Aorta (tissue), 5 donors: Measurements from ENCODE around the gene LRRFIP1. TPM values are rescaled to one million over a fixed set of nuclear protein-coding genes. Genes with fewer than 3 reads are reported as not detected.
A peak's percentile ranks its signal among the peaks of the same experiment; 100 is the strongest.

ENCODE experiments used
- ATAC-seq: fragments of 200-7000 bp; cut with Tn5 transposase; one replicate; pipeline ENCODE4 v1.9.1; 2022; ENCODE audit warnings: moderate library complexity; ENCODE audit not compliant: low FRiP score
- DNase-seq, 2 donors: peaks; one replicate each; pipeline ENCODE4 v3.0.0-alpha.2; 2020
- H3K27ac ChIP-seq, 2 donors: one replicate each; pipeline ENCODE4 v1.5.1; 2013; ENCODE audit warnings: low read length in 2 of 2, mild to moderate bottlenecking in 2 of 2, moderate library complexity in 2 of 2, control low read depth in 1 of 2, inconsistent platforms in 1 of 2, low read depth in 1 of 2
- H3K27me3 ChIP-seq, 2 donors: one replicate each; pipeline ENCODE4 v1.6.1; 2013; ENCODE audit warnings: control low read depth in 1 of 2, low read length in 1 of 2, mild to moderate bottlenecking in 1 of 2, moderate library complexity in 1 of 2; ENCODE audit not compliant: insufficient read depth in 2 of 2, control insufficient read depth in 1 of 2
- H3K36me3 ChIP-seq, 2 donors: one replicate each; pipeline ENCODE4 v1.6.1; 2013; ENCODE audit warnings: control low read depth in 1 of 2, low read length in 1 of 2, mild to moderate bottlenecking in 1 of 2; ENCODE audit not compliant: insufficient read depth in 2 of 2, control insufficient read depth in 1 of 2
- H3K4me1 ChIP-seq, 2 donors: one replicate each; pipeline ENCODE4 v1.6.1; 2013; ENCODE audit warnings: low read length in 2 of 2, control low read depth in 1 of 2, mild to moderate bottlenecking in 1 of 2, moderate library complexity in 1 of 2; ENCODE audit not compliant: insufficient read depth in 2 of 2, control insufficient read depth in 1 of 2
- H3K4me3 ChIP-seq, 2 donors: one replicate each; pipeline ENCODE4 v1.5.1; 2013; ENCODE audit warnings: low read length in 2 of 2, control low read depth in 1 of 2, mild to moderate bottlenecking in 1 of 2
- H3K9me3 ChIP-seq: one replicate; pipeline ENCODE4 v1.6.1; 2013; ENCODE audit warnings: mild to moderate bottlenecking, low read length; ENCODE audit not compliant: control insufficient read depth
- WGBS, 2 donors: extraction: QIAGEN DNeasy Blood & Tissue Kit; methylation state at CpG; one replicate each; pipeline ENCODE4 v1.1.7; 2013; 5-methylcytosine and 5-hydroxymethylcytosine counted together
- intact Hi-C, 2 donors: fragments of 100-400 bp; cut with DNase I; formaldehyde crosslinking; loops; one replicate each; pipeline versions ENCODE4 v1.14.2 to v1.15.0; 2022
- polyA plus RNA-seq, 2 donors: library from polyadenylated mRNA; stranded (reverse); fragments of 200-250 nt; gene quantifications; one replicate each; pipeline ENCODE4 v1.2.3, GENCODE V29; 2013
- total RNA-seq, 2 donors: library from RNA; stranded (reverse); fragmentation: NEBNext Ultra II Directional; extraction: Animal tissue kit (Norgen Biotek cat#: 25700); gene quantifications; one replicate each; pipeline ENCODE4 v1.2.1, GENCODE V29; 2021
- donor health status: healthy with polysubstance abuse.
- donor health status: Bipolar disorder and iron deficiency.
- donor health status: DM: no; HTN: no; CAD: no.
- donor health status: DM: no; HTN: no; CAD: no.
- donor health status: DM: yes; HTN: yes; CAD: no.

The LRRFIP1 gene
- total and polyA plus RNA-seq, 4 donors: 100 to 348 (median 169) TPM

DNA sequence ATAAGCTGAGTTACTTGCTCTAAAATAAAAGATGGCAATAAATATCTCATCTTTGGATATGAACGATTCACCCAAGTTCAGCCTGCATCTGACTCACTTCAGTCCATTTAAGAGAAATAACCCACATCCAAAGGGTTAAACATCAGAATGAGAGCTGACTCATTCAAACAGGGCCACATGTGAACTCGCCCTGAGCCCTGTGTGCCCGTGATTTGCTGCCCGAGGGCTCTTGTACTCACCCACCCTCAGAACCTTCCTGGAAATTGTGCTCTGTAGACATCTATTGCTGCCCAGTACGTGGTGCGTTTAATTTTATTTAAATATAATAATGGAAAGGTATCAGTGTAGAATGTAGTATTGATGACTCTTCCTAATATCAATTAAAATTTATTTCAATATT lies 104.3 kb downstream of the LRRFIP1 start:
- no peak overlapping the region for H3K27ac ChIP-seq
- H3K4me3 ChIP-seq: no peak overlapping the region
- ATAC-seq (peak; percentile 61), DNase-seq (no peak)
- peaks cover 0 to 6% of the 10 kb centered on the region in 2 donors for H3K4me1 ChIP-seq
- H3K36me3 ChIP-seq: no peaks in the 10 kb centered on the region
- intact Hi-C loops: no loop called here
- no peaks in the 10 kb centered on the region for H3K27me3 ChIP-seq
- H3K9me3 ChIP-seq: no peaks in the 10 kb centered on the region
- WGBS, 2 donors: 14 to 16% methylated on average over 6 of the region's 6 CpGs

DNA sequence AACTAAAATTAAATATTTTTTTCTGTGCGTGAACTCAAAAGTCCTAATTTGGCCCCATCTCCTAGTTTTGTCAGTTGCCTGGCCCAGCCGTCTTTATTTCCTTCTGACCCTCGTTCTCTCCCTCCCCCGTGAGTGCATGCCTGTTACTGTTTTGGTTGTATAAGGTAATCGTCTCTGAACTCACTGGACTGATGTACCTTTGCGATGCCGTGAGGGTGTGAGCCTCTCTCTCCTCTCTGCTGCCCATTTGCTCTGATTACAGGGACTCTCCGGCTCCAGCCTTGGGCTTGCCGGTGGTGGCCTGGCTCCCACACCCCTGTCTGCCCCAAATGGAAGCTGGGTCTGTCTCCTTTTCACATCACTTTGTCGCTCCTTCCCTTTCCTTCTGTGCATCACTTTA lies 104.7 kb downstream of the LRRFIP1 start:
- H3K36me3 ChIP-seq: no peaks in the 10 kb centered on the region
- no peak for DNase-seq
- peak; percentile 51 for ATAC-seq
- H3K4me1 ChIP-seq: peaks cover 0 to 6% of the 10 kb centered on the region in 2 donors
- WGBS, 2 donors: 22 to 27% methylated on average over 10 of the region's 10 CpGs
- H3K27ac ChIP-seq: peak overlapping the region in 1 of 2 donors; percentile 43
- no peaks in the 10 kb centered on the region for H3K9me3 ChIP-seq
- H3K27me3 ChIP-seq: no peaks in the 10 kb centered on the region
- intact Hi-C loops: no loop called here
- H3K4me3 ChIP-seq: no peak overlapping the region

DNA sequence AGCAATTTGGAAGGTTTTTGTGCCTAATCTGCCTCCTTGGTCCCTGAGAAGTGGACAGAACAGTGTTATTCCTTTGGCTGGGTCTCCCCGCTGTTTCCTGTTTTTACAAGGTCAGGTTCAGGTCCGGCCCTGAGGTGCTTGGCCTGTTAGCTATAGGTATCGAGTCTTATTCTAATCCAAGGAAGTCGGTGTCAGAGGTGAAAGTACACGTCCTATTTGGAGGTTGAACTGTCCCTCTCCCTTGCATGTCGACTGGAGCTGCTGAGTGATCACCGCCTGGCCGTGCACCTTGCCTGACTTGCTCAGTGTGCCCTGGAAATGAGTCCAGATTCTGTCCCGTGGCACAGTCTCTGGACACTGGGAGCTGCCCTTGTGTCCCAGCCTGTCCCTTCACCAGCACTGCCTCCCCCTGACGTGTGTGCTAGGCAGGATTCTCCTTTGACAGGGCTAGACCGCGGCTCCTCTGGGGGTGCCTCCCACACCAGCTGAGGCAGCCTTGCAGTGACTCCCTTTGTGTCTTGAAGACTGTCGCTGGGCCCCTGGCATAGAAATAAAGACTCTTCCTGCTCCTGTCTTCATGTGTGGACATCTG lies 105.5 kb downstream of the LRRFIP1 start:
- H3K4me1 ChIP-seq: peaks cover 0 to 6% of the 10 kb centered on the region in 2 donors
- no peak overlapping the region for H3K4me3 ChIP-seq
- no peaks in the 10 kb centered on the region for H3K9me3 ChIP-seq
- WGBS, 2 donors: 27 to 32% methylated on average over 13 of the region's 13 CpGs
- ATAC-seq (peak; percentile 71), DNase-seq (no peak)
- H3K27ac ChIP-seq: peak overlapping the region in 1 of 2 donors; percentile 43
- no peaks in the 10 kb centered on the region for H3K36me3 ChIP-seq
- no peaks in the 10 kb centered on the region for H3K27me3 ChIP-seq
- intact Hi-C loops: no loop called here

DNA sequence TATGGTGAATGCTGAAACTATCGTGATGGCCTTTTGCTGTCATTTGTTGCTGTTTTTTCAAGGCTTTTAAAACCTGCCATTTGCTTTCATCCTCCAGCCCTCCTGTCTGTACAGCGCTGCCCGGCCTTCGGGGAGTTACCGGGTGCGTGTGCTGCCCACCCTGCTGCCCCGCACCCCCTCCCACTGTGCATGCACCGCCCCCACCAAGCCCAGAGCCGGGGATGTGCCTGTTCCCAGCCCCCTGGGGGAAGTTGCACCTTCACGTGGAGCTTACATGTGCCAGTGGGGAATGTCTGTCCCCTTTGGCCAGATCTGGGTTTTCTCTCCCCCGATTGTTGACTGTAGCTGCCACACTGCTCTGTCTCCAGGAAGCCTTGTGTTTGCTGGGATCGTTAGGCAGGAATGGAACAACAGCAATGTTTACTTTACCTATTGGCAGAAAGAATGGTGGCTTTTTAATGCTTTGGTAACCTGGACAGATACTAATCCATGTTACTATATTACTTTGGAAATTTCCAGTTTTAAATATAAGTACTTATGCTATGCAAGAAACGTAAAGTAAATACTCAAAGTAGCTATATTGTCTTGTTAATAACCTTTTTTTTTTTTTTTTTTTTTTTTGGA lies 106.4 kb downstream of the LRRFIP1 start:
- Histone ChIP-seq H3K27ac (peak overlapping the region in 1 of 2 donors; percentile 32), H3K36me3 (no peaks in the 10 kb centered on the region), H3K27me3 (no peaks in the 10 kb centered on the region), H3K4me3 (no peak overlapping the region), H3K9me3 (no peaks in the 10 kb centered on the region), H3K4me1 (peaks cover 0 to 6% of the 10 kb centered on the region in 2 donors)
- intact Hi-C loops: no loop called here
- WGBS, 2 donors: 50% methylated on average over 13 of the region's 13 CpGs
- DNase-seq: no peak
- ATAC-seq: peak; percentile 47

DNA sequence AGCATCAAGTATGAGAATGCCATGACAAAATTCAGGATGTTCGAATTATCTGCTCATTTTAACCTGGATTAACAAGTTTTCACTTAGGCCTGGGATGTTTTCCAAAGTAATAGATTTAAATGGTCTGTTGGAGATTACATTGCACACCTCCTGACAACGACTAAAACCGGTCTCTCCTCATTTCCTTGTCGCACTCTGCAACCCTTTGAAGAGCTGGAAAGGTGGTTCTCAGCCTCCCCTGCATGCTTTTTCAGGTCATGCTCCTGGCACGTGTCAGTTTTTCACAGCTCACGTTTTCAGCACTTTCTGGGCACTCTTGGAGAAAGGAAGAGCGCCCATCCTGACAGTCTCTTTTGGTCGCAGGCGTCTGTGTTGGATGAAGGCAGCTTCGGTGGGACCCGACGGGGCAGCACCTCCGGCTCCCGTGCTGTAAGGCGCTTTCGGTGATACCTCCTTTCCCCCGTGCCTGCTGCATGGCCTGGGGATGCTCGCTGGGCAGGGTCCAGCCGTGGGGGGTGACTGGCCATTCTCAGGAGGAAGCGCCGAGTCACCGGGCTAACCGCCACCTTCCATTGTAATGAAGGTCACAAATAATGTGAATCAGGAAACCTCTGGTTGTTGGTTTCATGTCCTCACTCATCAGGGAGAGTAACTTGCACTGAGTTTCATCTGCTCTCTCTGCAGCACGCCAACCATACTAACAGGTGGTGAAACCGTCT lies 107.7 kb downstream of the LRRFIP1 start:
- 91% methylated on average over 25 of the region's 25 CpGs for WGBS, 2 donors
- Histone ChIP-seq H3K9me3 (no peaks in the 10 kb centered on the region), H3K27me3 (no peaks in the 10 kb centered on the region), H3K4me3 (no peak overlapping the region), H3K4me1 (peaks cover 2 to 8% of the 10 kb centered on the region in 2 donors), H3K36me3 (no peaks in the 10 kb centered on the region), H3K27ac (no peak overlapping the region)
- intact Hi-C loops: loop anchor here in 1 of 2 donors (5.0 kb wide), 2 partner anchors 33 to 138 kb away; no protein-coding TSS in a partner anchor
- DNase-seq (no peak), ATAC-seq (no peak)

DNA sequence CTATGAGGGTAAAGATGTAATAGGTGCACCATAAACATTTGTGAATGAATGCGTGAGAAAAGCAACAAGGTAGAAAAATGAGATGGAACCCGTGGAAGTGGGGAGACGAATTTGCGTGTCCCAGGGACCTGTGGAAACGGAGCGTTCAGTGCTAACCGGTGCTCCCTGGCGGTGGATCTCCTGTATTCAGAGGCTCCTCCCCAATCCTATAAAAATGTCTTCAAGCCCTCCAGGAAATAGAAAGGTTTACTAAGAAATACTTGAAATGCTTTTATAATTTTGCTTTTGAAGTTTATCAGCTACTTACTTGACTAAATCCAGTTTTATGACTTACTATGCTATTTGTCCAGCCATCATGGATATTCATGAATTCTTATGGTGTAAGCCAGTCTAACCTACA lies 108.4 kb downstream of the LRRFIP1 start:
- intact Hi-C loops: loop anchor here in 1 of 2 donors (5.0 kb wide), 2 partner anchors 33 to 138 kb away; no protein-coding TSS in a partner anchor
- Histone ChIP-seq H3K4me1 (peaks cover 2 to 6% of the 10 kb centered on the region in 2 donors), H3K36me3 (no peaks in the 10 kb centered on the region), H3K4me3 (no peak overlapping the region), H3K9me3 (no peaks in the 10 kb centered on the region), H3K27ac (no peak overlapping the region), H3K27me3 (no peaks in the 10 kb centered on the region)
- 90 to 91% methylated on average over 8 of the region's 8 CpGs for WGBS, 2 donors
- ATAC-seq (no peak), DNase-seq (no peak)

DNA sequence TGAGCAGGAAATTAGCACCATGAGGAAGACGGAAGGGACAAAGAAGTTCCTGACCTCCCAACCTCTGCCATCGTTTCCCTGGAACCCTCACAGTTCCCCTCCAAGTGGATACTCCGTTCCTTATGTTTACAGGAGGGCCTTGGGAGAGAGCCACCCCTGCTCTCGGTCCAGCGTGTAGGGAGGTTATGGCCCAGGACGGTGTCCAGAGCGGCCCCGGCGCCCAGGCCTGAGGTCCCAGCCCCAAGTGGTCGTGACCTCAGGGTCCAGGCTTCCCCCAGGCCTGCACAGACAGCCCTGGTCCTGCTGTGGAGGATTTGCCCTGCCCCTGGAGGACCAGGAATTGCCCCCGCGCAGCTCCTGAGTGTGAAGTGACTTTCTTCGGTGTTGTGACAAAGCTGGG lies 109.4 kb downstream of the LRRFIP1 start:
- ATAC-seq (no peak), DNase-seq (no peak)
- H3K27me3 ChIP-seq: no peaks in the 10 kb centered on the region
- intact Hi-C loops: loop anchor here in 1 of 2 donors (5.0 kb wide), 2 partner anchors 34 to 139 kb away; no protein-coding TSS in a partner anchor
- H3K4me3 ChIP-seq: no peak overlapping the region
- no peaks in the 10 kb centered on the region for H3K9me3 ChIP-seq
- H3K27ac ChIP-seq: no peak overlapping the region
- H3K4me1 ChIP-seq: peaks cover 2% of the 10 kb centered on the region in 2 donors
- 88 to 90% methylated on average over 13 of the region's 13 CpGs for WGBS, 2 donors
- no peaks in the 10 kb centered on the region for H3K36me3 ChIP-seq

DNA sequence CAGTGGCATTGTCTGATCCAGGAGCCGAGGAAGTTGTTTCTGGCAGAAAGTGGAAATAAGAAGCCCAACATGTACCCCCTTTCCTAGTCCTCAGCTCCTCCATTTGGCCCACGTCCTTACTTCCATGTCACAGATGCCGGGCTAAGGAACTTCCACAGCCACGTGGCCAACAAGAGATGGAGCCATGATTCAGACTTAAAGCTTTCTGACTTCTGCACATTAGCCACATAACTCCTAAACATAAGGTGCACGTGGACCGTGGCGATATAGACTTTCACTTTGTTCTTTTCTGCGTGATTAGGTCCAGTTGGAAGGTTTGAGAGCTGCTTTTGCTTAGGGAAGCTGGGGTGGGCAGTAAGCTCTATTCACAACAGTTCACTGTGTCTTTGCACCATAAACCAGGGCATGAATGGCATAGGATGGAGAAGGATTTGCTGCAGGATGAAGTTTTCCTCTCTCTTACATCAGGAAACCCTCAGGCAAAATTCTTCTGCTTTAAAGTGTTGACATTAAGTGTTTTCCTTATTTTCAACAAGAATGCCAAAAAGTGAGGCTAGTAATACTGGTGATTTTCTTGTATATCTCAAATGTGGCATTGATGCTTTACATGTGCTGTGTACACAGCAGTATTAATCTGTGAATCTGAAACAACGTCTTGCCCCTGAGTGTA lies 109.9 kb downstream of the LRRFIP1 start:
- whole genome bisulfite sequencing, 2 donors: 85 to 87% methylated on average over 9 of the region's 9 CpGs
- intact Hi-C loops: loop anchor here in 1 of 2 donors (5.0 kb wide), 2 partner anchors 35 to 140 kb away; no protein-coding TSS in a partner anchor
- Histone ChIP-seq H3K27ac (no peak overlapping the region), H3K27me3 (no peaks in the 10 kb centered on the region), H3K9me3 (no peaks in the 10 kb centered on the region), H3K36me3 (no peaks in the 10 kb centered on the region), H3K4me1 (peaks cover 2% of the 10 kb centered on the region in 2 donors), H3K4me3 (no peak overlapping the region)
- DNase-seq (no peak), ATAC-seq (no peak)
